Left renal pelvis (tissue), 4 donors: Measurements from ENCODE around the gene RPL21. TPM values are rescaled to one million over a fixed set of nuclear protein-coding genes. Genes with fewer than 3 reads are reported as not detected.
"Not testable (repeated sequence)": the region's sequence is repeated elsewhere in the genome, so short reads cannot be mapped to it uniquely, and the experiment has no call there.

Experiments
- DNase-seq, 4 donors: peaks; one replicate each; pipeline ENCODE4 v3.0.0-alpha.2; 2013; ENCODE audit warnings: low read depth in 4 of 4, low spot score in 3 of 4
- polyA plus RNA-seq, 4 donors: library from polyadenylated mRNA; unstranded; fragments of 120-200 nt; gene quantifications; one replicate each; pipeline ENCODE4 v1.2.1, GENCODE V29; 2013; ENCODE audit not compliant: insufficient read length in 4 of 4

Gene RPL21
- 1,000 to 10,000 TPM in 1 of 4 donors, 100 to 1,000 TPM in 3; 650 to 1,049 (median 770) TPM for polyA plus RNA-seq

DNA sequence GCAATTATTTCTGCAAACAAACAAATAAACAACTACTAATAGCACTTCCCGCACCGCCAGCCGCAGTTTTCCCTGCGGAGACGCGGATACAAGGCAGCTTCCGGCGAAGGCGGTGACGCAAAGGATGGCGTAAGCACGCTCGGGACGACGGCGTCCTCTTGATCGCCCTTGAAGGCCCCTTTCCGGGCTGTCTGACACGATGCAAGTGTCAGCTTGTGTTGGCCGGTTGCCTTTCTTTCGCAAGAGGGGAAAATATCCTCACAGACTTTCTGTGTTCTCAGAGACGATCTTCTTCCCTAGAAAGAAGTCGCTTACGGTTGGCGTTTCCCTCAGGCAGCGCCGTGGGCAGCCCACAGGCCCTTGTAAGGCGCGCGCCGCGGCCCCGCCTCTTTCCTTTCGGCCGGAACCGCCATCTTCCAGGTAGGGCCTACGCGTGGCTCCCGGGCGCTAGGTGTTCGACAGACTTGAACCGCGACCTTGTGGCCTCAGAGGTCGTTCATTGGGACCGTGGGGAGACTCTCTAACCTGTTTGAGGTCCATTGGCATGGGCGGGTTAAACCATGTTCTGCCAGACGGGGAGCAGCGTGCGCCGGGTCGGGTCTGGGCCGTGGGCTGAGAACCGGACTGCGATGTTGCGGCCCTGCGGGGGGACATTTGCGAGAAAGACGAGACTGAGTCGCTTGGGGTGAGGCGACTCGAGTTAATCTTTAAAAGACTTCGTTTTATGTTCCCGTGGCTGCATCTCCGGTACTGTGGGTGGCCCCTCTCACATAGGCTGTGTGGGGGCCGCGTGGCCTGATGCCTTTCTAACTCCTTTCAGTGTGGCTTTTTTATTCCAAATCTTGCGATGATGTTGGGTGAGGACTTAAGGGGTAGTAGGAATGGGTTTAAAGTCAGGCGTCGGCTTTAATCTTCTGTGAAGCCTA is at the start of gene RPL21:
Gene RPL21, plus strand, starts transcription at position 393 of the 926 bp plus-strand sequence. CDS start 2,219 bp downstream, outside the sequence.
- DNase-seq, result peak; percentile 92 to 97 (median 94)

DNA sequence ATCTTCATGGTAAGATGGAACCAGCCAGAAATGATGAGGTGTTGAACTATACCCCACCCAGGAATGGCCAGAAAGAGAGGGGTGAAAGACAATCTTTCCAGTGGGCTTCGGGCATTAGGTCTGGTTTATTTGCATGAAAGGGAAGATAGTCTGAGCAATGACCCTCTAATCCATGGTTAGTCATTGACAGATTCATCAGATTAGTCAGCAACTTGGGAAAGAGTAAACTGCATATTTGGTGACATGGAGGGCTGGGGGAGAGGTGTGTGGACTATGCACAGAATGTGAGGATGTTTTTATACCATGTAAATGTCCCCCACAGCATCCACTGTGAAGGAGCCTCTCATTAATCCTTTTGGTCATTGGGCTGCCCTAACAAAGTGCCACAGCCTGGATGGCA is 49.7 kb upstream of the RPL21 start:
- DNase-seq, result no peak

DNA sequence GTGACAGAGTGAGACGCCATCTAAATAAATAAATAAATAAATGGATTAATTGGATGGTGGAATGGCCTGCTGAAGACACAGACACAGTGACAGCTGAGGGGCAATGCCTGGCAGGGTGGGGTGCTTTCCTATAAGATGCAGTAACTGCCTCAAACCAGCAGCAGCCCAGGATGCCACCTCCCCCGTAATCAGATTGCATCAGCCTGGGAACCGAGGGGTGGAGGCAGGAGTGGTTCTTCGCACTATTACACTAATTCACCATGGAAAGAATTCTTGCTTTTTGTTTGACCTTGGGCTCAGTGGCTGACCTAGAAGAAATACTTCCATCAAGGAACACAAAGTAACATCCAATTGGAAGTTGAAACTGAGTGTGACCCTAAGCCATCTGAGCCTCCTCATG is 48.2 kb upstream of the RPL21 start:
- DNase-seq, result no peak

DNA sequence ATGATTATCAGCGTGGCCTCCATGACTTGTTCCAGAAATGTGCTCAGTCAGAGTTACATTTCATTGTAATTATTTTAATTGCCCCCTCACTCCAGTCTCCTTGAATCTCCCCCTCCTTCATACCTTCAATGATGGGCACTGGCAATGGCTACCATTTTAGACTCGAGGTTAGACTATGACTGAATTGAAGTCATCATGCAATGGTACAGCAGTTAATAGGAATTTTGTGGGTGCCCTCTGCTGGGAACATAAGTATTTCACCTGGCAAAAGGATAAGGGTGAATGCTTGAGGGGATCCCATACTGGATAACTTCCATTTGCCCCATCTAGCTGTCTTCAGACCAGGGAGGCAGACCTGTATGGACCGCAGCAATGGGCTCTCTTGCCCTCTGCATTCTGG is 47.5 kb upstream of the RPL21 start:
- DNase-seq, result no peak

DNA sequence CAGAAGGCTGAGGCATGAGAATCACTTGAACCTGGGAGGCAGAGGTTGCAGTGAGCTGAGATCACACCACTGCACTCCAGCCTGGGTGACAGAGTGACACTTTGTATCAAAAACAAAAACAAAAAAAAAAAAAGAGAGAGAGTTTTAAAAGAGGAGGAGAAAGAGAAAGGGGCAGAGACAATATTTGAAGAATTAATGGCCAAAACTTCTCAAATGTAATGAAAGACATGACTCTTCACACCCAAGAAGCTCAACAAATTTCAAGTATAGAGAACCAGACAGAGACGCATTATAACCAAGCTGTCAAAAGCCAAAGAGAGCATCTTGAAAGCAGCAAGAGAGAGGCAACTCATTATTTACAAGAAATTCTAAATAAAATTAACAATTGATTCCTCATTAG is 42.8 kb upstream of the RPL21 start:
- no peak for DNase-seq

DNA sequence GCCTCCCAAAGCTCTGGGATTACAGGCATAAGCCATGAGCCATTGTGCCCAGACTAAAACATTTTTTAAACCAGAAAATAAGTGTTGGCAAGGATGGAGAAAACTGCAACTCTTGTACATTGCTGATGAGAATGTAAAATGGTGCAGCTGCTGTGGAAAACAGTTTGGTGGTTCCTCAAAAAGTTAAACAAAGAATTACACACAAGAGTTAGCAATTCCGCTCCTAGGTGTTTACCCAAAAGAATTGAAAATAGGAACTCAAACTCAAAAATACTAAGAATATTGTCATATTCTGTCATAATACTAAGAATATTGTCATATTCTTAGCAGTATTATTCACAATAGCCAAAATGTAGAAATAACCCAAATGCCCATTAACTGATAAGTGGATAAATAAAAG is 40.1 kb upstream of the RPL21 start:
- DNase-seq, result no peak

DNA sequence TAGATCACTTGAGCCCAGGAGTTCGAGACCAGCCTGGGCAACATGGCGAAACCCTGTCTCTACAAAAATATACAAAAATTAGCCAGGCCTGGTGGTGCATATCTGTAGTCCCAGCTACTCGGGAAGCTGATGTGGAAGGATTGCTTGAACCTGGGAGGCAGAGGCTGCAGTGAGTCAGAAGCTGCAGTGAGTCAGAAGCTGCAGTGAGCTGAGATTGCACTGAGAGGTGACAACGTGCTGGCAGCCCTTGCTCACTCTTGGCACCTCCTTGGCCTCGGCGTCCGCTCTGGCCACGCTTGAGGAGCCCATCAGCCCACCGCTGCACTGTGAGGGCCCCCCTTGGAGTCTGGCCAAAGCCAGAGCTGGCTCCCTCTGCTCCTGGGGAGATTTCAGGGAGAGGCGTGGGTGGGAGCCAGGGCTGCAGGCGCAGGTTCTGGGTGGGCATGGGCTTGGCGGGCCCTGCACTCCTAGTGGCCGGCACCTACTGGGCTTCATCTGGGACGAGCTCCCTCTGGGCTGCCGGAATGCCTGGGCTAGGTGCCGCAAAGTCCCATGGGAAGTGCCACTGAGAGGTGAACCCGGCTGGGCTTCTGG is 39.5 kb upstream of the RPL21 start:
- no peak for DNase-seq

DNA sequence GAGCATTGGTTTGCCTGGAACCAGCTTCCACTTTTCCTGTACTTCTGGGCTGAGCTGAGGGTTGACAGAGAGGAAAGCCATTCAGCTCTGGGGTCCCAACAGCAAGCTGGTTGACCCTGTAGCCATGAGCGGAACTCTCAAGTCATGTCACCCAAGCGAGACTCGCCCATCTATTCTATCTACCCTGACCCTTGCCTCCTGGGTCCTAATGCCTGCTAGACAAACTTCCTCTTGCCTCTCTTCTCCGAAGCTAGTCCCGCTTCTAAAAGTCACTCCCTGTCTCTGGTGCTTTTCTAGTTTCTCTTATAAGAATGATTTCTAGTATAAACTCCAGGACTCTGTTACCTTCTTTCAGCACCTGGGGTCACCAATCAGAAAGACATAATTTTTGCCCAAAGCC is 38.0 kb upstream of the RPL21 start:
- DNase-seq, result not testable (repeated sequence)

DNA sequence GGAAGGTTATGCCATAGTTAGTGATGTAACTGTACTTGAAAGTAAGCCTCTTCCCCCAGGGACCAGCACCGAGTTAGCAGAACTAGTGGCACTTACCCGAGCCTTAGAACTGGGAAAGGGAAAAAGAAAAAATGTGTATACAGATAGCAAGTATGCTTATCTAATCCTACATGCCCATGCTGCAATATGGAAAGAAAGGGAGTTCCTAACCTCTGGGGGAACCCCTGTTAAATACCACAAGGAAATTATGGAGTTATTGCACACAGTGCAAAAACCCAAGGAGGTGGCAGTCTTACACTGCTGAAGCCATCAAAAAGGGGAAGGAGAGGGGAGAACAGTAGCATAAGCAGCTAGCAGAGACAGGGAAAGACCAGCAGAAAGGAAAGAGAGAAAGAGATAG is 33.6 kb upstream of the RPL21 start:
- not testable (repeated sequence) for DNase-seq

DNA sequence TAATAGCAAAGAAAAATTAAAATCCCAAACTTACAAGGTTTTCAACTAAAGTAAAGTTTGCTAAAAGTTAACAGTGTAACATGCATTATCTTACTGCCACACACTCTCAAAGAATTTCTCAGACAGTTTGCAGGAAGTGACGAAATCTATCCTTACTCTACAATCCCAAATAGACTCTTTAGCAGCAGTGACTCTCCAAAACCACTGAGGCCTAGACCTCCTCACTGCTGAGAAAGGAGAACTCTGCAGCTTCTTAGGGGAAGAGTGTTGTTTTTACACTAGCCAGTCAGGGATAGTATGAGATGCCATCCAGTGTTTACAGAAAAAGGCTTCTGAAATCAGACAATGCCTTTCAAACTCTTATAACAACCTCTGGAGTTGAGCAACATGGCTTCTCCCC is 32.5 kb upstream of the RPL21 start:
- DNase-seq, result not testable (repeated sequence)

DNA sequence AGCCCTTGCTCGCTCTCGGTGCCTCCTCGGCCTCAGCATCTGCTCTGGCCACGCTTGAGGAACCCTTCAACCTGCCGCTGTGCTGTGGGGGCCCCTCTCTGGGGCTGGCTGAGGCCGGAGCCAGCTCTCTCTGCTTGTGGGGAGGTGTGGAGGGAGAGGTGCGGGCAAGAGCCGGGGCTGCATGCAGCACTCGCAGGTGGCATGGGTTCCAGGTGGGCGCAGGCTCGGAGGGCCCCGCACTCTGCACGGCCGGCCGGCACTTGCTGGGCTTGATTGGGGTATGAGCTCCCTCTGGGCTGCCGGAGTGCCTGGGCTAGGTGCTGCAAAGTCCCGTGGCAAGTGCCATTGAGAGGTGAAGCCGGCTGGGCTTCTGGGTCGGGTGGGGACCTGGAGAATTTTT is 31.7 kb upstream of the RPL21 start:
- no peak for DNase-seq

DNA sequence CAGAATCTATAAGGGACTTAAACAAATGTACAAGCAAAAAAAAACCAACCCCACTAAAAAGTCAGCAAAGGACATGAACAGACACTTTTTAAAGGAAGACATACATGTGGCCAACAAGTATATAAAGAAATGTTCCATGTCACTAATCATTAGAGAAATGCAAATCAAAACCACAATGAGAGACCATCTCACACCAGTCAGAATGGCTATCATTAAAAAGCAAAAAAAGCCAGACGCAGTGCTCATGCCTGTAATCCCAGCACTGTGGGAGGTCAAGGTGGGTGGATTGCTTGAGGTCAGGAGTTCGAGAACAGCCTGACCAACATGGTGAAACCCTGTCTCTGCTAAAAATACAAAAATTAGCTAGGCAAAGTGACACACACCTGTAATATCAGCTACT is 29.3 kb upstream of the RPL21 start:
- DNase-seq, result not testable (repeated sequence)

DNA sequence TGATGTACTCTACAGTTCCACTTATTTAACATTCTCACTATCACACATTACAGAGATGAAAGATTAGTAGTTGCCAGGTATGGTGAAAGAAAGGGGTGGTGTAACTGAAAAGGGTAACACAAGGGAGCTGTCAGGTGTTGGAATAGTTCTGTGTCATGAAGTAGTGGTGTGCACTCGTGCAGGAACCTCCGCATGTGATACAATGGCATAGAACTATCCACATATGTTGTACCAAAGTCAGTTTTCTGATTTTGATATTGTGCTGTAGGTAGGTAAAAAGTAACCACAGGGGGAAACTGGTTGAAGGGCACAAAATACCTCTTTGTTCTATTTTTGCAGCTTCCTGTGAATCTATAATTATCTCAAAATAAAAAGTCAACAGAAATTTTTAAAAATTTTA is 24.4 kb upstream of the RPL21 start:
- no peak for DNase-seq

DNA sequence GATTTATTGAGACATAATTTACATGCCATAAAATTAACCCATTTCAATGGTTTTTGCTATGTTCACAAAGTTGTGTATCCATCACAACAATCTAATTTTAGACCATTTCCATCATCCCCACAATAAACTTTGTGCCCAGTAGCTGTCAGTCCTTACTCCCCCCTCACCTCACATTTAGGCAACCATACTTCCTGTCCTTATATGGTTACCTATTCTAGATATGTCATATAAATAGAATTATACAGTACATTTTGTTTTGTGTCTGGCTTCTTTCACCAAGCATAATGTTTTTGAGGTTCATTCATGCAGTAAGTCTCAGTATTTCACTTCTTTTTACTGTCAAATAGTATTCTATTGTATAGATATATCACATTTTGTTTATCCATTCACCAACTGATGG is 23.2 kb upstream of the RPL21 start:
- DNase-seq, result no peak

DNA sequence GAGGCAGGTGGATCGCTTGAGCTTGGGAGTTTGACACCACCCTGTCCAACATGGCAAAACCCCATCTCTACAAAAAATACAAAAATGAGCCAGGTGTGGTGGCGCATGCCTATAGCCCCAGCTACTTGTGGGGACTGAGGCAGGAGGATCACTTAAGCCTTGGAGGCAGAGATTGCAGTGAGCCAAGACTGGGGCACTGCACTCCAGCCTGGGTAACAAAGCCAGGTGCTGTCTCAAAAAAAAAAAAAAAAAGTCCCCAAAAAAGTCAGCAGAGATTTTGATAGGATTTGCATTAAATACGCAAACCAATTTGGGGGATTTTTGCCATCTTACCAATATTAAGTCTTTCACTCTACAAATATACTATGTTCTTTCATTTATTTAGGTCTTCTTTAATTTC is 21.7 kb upstream of the RPL21 start:
- DNase-seq, result no peak

DNA sequence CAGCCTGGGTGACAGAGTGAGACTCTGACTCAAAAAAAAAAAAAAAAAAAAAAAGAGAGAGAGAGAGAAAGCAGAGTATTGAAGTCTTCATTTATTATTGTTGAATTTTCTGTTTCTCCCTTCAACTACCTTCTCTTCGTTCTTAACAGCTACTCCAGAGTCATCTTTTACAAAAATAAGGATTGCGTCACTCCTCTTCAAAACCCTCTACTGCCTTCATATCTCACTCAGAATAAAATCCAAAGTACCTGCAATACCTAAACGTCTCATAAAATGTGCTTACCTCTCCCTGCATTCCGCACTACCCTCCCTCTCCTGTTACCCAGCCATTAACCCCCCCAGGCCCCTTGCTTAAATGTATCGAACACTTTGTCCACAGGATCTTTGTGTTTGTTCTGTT is 17.4 kb upstream of the RPL21 start:
- DNase-seq, result no peak

DNA sequence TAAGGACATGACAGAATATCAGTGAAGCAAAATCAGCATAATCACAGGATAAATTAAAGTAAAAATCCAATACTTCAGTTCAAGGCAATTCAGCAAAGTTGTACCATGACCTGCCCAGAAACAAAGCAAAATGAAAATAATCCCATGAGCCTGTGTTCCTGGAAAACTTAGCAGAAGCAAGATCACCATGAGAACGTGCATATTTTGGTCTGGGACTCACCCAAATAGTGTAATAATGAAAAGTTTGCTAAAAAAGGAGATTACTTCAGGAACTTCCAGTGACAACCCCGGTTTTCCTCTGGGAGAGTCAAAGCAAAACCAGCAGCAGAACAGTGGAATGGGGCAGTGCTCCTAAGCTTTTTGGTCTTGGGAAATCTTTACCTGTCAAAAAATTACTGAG is 14.9 kb upstream of the RPL21 start:
- DNase-seq, result no peak

DNA sequence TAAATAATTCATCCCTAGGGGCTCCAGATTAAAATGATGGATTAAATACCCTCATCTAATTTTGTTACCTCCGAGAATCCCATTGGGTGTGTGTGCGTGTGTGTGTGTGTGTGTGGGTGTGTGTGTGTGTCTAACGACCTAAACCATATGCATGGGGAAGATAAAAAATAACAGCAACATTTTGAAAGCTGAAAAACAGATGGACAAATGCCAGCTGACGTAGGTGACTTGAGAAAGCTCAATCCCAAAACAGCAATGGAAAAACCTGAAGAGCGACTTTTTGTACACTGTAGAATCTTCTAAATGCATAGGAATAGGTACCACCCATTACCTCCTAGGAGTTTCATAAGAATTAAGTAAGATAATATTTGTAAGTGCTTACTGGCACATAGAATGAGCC is 8.7 kb upstream of the RPL21 start:
- no peak for DNase-seq

DNA sequence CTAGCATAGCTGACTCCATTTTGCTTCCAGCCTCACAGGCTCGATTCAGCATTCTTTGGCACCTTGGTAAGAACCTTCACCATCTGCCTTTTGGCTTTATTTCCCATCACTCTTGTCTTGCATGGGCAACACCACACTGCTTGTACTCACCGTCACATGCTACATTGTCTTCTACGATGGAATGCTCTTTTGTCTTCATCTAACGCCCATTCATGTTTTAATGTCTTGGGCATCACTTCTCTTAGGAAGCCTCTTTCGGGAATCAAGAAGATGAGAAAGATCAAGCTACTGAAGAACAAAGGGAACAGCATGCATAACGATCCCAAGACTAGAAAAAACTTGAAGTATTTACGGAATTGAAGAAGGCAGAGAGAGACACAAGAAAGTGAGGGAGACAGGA is 5.7 kb upstream of the RPL21 start:
- no peak for DNase-seq

DNA sequence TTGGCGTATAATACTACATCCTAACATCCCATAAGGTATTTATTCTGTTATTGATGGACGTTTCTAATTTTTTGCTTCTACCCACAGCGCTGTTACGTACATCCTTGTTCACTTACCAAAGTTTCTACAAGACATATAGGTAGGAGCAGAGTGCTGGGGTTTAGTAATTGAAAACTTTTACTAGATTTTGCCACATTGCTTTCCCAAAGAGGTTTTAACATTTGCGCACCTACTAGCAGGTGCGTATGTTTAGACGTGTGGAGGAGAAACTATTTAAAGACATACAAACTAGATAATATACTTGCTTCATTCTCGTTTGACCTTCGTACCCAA is 559 bp upstream of the RPL21 start:
- no peak for DNase-seq

DNA sequence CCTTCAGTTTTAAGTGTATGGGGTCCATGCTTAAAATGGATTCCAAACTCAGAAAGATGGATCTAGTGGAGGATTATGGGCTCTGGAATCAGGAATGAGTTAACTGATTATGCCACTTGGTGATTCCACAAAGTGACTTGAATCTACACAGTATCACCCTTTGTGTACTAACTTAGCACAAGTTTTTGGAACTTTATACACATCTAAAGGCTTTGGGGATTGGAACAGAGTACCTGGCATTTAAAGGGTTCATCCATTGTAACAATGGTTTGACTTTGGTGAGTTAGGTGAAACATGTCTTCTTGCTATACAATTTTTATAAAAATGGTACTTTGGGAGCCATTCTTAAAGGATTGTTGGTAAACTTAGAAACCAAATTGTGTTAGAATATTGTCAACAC is 1.1 kb downstream of the RPL21 start:
- no peak for DNase-seq

DNA sequence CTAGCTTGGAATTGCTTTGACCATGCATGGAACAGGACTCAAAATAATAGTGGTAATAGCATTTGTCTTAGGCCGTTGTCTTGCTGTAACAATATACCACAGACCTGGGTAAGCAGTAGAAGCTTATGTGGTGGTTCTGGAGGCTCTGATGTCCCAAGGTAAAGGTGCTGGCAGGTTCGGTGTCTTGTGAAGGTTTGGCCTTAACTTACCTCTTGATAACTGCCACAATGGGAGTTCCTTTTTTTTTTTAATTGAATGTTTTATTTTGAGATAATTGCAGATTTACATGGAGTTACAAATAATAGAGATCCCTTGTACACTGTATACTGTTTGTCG is 5.8 kb downstream of the RPL21 start:
- no peak for DNase-seq
